HG03457 (cell line): ENCODE results near the gene SLC6A6.
"Not testable (repeated sequence)": the region's sequence is repeated elsewhere in the genome, so short reads cannot be mapped to it uniquely, and the experiment has no call there.

Experiments used
- ATAC-seq: cut with Tn5 transposase; IDR thresholded peaks from one replicate; pipeline ENCODE4 v1.9.1; 2021; ENCODE audit warnings: moderate number of reproducible peaks; ENCODE audit not compliant: unreplicated experiment

Gene SLC6A6

DNA sequence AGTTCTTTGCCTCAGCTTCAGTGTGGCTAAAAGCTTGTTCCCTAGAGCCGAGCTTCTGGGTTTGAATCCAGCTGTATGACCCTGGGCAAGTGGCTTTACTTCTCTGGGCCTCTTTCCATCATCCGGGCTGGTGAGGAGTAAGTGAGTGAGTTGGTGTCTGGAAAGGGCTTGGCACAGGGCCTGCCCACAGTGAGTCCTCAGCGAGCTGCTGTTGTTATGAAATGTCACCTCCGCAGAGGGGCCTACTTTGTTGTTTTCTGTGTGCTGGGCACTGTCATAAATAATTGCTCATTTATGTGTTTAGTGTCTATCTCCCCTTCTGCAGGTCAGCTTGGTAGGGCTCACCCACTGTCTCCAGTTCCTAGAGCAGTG, 31.7 kb downstream of the SLC6A6 start:
- no peak for ATAC-seq

DNA sequence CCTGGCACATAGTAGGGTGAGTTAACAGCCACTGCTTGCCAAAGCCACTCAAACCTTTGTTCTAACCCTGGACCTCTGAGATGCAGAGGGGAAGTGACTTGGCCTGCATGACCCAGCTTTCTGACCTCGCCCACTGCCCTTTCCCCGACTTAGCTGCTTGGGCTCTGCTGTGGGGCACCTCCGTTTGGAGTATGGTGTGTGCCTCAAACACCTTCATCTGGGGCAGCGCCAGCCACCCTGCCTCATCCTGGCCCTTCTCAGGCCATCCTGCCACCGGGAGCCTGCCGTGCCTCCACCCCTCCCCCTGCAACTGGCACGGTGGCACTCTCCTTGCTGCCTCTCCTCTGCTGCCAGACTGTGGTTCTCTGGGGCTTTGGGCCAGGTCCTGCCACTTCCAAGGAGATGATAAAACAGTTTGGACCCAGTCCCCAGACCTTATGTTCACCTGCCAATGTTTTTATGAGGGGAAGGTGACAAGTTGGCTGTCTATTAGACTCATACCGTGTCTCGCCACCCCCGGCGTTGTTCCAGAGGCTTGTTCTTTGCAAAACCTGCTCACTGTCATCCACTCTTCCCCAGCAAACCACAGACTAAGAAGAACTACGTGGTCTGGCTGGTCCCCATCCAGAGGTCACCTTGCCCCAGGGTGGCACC, 32.2 kb downstream of the SLC6A6 start:
- no peak for ATAC-seq

DNA sequence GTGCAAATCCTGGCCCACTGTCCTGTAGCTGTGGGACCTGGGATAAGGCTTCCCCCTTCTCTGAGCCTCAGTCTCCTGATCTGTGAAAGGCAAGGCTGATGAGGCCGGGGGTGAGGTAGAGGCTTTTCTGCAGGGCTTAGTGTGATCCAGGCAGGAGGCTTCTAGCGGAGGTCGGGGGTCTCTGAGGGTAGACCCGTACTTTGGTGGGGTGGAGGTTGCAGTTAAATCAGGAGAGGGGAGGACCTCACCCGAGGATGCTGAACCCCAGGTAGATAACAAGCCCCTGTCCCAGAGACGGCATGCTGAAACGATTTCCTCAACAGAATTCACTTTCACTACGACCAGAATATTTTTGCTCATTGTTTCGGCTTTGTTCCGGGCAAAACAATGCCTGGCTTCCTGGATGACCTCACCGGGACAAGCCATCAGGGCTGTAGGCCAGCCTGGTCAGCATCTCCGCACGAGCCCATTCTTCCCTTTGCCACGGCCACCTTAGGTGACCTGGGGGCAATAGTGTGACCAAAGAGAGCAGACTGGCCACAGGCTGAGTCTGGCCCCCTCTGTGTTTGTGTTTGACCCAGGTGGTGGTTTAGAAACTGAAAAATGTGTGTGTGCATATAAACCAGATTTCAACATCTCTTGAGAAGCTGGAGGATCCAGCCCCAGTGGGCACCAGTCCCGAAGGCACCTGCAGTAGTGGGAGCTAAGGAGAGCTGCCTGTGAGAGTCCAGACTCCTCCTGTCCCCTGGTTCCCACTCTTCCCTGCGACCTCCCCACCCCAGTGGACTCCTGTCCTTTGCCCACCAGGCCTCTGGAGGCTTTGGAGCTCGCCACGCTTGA, 33.0 kb downstream of the SLC6A6 start:
- ATAC-seq = no peak

DNA sequence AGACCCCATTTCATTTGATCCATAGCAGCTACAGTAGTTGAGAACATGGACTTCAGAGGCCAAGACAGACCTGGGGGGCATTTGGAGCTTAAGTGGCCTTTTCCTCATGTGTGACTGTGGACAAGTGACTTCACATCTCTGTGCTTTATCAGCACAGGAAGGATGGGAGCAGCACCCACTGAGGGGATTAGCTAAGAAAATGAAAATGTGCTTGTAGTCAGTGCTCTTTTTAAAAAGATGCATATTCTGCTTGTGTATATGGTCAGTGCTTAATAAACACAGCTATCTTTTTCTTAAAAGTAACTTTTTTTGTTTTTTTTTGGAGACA, 34.5 kb downstream of the SLC6A6 start:
- no peak for ATAC-seq

DNA sequence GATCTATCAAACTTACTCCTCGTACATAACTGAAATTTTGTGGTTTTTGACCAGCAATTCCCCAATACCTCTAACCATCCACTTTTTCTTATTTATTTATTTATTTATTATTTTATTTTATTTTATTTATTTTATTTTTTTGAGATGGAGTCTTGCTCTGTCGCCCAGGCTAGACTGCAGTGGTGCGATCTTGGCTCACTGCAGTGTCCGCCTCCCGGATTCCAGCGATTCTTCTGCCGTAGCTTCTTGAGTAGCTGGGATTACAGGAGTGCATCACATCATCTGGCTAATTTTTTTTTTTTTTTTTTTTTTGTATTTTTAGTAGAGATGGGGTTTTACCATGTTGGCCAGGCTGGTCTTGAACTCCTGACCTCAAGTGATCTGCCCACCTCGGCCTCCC, 35.3 kb downstream of the SLC6A6 start:
- not testable (repeated sequence) for ATAC-seq

DNA sequence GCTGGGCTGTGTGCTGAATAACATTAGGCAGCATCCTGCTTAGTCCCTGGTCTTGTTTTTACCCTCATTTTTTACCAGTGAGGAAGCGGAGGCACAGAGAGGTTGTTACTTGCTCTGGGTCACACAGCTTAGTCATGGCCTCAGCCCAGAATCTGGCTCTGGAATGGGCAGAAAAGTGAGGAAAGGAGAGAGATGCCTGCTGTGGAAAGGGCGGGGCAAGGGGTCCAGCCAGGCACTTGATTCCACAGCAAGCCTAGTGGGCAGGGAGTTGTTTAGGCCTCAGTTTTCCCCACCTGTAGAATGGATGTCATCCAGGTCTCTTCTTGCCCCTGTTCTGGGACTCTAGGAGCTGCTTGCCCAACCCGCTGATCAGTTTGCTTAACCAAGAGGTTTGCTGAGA, 35.9 kb downstream of the SLC6A6 start:
- no peak for ATAC-seq

DNA sequence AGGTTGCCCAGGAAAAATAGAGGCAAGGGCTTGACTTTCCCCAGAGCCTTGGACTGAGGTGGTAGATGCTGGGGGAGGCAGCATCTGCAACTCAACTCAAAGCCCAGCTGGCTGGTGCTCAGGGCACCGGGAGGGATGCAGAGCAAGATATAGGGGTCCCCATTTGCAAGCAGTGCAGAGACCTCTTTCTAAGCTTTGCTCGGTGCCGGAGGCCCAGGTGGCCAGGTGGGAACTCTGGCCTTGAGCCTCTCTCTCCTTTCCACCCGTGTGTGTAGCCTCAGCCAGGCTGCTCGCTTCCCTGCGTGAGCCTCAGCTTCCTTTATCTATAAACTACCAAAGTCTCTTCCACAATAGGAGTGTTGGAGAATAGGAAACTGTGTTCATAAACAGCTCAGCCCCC, 36.5 kb downstream of the SLC6A6 start:
- ATAC-seq = no peak

DNA sequence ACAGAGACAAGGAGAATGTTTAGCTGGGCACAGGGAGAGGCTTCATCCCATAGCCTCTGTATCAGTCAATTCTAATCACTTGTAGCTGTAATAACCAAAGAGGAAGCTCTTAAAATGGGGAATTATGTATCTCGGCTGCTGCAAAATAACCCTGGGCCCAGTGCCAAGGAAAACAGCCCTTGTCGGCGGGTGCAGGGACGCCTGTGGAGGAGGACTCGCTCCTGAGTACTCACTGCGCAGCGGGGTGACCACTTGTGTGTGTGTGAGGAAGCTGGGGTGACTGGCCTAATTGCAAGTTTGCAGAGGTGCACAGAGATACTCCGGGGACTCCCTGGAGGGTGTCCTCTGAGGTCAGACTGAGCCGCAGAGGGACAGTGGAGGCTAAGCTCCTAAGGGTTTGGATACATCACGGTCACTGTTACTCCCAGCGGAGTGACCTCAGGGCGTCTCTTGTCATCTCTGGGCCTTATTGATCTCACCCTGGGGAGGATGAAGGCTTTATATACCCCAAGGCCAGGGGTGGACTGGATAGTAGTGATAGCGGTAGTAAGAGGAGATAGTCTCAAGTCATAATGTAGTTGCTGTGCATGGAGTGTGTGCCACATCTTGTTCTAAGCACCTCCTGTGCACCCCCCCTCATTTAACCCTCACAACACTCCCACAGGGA, 37.2 kb downstream of the SLC6A6 start:
- no peak for ATAC-seq

DNA sequence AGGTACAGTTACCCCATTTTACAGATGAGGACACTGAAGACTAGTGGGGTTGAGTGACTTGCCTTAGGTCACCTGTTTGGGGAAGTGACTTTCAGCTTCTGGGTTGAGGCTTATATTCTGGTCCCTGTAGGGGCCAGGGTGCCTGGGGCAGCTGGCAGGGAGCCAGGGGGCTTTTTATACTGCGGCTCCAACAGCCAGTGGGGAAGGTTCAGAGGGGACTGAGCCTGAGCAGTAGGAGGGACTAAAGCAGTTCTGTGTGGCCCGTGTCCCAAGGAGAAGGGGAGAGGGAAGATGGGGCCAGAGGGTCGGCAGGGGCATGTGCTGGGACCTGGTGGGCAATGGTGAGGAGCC, 37.7 kb downstream of the SLC6A6 start:
- no peak for ATAC-seq

DNA sequence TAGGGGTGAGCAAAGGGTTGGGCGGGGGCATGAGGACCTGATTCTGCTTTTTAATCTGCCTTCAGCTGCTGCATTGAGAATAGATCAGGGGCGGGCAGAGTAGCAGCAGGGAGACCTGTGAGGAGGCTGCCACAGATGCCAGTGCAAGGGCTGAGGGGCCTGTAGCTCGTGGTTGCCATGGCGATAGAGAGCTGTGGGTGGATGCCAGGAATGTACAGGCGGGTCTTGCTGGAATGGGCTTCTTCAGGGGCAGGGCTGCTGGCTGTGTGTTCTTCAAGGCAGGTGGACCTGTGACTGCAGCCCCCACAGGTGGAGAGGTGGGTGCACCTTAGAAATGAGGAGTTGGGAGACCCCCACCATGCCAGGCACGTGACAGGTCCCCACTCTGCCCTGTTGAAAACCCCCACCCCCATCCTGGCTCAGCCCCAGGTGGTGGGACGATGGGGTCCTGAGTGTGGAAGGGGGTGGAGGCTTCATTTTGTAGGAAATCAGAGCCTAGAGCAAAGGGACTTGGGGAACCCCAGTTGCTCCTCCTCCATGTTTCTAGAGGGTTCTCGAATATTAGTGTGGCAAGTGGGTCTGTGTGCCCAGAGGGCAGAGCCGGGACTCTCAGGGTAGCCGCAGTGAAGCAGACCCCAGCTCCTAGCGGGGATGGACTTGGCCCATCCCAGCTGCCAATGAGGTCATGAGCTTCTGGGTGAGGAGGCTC, 38.3 kb downstream of the SLC6A6 start:
- ATAC-seq = no peak

DNA sequence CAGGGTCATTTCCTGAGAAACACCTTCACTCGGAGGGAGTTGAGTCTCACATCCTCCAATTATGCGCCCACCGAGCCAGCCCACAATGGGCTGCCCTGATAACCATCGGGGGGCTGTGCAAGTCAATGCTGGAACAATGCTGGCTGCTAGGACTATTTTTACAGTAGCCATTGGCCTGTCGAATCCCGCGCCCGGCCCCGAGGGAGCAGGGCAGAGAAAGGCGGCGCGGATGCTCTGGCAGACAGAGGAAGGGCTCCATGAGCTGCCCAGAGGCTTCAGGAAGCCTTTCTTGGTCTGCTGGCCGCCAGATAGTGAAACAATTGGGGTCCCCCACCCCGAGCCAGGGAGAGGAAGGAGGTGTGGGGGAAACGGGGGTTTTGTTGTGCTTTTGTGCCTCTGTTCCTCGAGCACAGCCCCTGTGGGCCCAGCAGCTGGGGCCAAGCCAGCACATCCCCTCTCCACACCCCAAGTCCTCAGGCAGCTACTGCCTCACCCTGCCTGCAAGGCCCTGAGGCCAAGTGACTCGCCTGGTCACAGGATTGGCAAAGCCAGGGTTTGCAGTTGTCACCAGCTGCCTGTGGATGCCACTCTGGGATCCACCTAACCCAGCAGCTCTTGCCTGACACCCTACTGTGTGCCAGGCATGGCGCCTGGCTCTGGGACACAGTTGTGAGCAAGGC, 39.0 kb downstream of the SLC6A6 start:
- no peak for ATAC-seq

DNA sequence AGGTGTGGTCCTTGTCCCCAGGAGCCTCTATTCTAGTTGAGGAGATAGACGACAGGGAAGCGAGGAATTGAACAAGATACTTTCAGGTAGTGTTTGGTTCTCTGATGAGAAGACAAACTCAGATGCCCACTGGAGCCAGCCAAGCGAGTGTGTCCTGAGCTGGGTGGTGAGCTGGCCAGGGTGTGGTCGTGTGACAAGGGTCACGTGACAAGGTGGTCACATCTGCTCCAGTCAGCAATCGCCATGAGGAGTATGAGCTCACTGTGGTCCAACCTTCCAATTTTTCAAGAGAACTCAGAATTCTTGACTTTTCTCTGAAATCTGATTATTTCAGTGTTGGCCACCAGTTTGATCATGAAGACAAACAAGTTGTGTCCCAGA, 39.5 kb downstream of the SLC6A6 start:
- no peak for ATAC-seq

DNA sequence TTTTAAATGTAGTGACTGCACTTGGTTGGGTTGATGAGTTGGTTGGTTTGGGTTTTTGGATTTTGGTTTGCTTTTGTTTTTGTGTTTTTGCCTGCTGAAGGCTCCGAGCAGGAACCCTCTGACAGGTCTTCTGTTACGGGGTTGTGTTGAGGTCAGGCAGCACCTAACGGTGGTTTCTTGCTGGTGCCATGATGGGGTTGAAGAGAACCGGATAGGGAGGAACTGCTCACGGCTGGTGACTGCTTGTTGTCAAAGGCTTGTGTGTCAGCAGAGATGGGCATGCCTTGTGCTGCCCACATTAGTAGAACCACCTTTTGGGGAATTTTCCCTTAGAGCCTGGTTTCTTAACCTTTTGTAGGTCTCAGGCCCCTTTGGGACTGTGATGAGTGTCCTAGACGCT, 42.0 kb downstream of the SLC6A6 start:
- no peak for ATAC-seq

DNA sequence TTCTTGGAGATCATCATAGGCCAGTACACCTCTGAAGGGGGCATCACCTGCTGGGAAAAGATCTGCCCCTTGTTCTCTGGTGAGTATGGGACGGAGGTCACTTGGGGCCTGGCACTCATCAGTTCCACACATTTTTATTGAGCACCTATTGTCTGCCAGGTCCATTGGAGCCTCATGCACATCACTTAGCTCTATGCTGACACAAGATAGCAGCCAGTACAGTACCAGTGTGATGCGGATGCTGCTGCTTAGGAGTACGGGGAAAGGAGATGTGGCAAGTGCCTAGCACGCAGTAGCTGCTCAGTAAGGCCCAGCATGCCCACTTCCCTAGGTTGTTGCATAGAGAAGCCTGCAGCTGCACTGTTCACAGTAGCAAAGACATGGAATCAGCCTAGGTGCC, 43.4 kb downstream of the SLC6A6 start:
- ATAC-seq = no peak

DNA sequence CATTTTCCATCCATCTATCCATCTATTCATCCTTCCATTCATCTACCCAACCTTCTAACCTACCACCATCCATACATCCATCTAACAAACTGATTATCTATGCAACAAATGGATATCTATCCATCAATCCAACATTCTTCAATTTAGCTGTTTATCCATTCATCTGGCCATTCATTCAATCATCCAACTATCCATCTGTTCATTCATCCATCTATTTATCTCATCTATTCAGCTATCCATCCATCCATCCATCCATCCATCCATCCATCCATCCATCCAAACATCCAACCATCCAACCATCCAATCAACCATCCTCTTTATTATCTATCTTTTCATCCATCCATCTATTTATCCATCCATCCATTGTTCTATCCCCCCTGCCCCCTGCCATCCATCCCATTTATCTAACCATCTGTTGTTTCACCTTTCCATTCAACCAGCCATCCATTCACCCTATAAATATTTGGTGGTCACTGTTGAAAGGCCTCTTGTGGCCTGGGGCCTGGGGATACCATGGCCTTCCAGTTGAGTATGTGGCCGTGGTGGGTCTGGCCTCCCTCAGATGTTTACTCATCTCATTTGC, 44.7 kb downstream of the SLC6A6 start:
- no peak for ATAC-seq

DNA sequence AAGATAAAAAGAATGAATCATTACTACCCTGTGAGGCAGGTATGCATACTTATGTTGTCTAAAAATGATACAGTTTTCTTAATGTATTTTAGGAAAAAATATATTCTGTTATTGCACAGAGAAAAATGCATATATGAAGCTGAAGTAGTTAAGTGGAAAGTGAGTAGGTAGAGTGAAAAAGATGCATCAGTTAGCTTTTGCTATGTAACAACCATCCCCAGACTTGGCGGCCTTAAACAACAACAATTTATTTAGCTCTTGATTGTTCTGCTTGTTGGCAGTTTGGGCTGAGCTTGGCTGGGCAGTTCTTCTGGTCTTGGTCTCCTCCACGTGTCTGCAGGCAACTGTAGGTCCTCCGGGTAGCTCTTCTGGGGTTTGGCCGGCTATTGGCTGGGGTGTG, 45.7 kb downstream of the SLC6A6 start:
- no peak for ATAC-seq

DNA sequence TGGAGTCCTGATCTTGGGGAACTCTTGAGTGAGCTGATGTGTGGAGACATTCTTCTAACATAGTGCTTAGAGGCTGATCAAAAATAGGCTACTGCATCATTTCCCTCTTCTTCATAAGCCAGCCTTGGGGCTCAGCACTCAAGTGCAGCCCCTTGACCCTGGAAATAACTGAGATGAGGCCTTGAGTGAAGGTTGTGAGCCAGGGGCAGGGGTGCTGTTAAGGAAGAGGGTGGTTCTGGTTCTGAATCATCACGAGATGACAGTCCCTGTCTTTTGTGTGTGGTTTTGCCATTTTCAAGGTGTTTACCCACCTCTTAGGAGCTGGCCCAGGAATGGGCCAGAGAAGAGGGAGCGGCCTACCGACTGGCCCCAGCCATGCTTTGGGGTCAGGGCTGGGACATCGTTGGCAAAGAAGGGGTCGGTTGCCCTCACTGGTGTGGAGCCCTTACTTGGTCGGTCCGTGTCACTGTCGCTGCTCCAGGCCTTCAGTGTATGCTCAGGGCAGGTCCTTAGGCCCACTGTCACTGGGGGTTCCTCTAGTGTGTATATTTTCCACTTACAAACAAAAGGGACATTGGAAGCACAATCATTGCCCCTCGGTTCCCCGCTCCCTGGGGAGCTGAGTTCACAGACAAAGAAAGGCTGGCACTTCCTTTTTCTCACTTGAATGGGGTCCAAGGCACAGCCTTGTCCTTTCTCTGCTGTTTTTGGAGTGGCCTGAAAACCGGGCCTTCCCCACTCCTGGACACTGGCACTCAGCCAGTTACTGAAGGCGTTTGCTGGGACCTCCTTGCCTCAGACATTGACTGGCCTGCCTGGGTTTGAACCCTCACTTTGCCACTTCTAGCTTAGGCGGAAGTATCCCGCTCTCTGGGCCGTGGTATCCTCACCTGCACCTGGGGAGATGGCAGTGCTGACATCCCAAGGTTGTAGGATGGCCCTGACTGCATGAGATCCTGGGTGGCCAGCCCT, 46.6 kb downstream of the SLC6A6 start:
- ATAC-seq = no peak

DNA sequence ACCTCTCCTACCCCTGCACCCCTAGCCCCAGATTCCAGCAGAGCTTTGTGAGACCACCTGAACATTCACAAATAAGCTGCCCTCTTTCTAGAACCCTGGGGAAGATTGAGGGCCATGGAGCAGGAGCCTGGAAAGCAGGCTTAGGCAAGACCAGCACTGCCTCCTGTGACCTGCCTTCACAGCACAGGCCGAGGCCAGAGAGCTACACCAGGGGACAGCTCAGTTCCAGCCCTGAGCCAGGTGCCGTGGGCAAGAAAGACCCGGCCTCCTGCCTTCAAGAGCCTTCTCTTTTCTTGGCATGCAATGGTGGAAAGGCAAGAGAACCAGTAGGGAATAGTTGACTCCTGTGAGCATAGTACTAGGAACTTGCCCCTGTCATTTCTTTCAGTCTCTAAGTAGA, 48.1 kb downstream of the SLC6A6 start:
- ATAC-seq = no peak

DNA sequence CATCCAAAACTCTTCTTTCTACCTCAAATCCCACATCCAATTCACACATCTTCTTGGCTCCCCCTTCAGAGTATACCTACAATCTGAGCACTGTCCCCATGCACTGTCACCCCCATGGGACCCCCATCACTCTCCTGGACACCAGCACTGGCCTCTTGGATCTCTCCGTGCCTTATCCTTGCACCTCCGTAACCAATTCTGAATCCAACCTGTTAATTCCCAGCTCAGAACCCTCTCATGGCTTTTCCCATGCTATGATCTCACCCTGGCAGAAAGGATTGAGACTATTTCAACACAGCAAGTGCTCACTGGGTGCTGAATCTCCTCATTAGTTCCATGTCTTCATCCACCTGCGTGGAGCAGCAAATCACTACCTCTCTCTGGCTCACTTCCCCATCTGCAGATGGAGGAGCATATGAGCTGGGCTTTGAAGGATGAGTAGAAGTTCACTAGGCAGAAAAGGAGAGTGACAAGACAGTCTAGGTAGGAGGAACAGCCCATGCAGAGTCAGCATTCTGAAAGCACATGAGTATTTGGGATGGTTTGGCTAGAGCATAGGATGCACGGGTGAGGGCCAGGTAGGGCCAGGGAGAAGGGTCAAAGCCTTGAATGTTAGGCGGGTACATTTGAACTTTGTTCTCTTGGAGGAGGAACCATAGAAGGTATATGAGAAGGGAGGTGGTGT, 48.7 kb downstream of the SLC6A6 start:
- no peak for ATAC-seq
